GM12892 (cell line): Measurements from ENCODE around the gene XRCC1.

Experiments used
- POLR2A ChIP-seq: IDR thresholded peaks from 2 replicates; pipeline ENCODE4 v1.6.1; 2011; ENCODE audit warnings: low read depth, low read length, control low read depth
- POLR2AphosphoS5 ChIP-seq: IDR thresholded peaks from 2 replicates; pipeline ENCODE4 v1.6.1; 2011; ENCODE audit warnings: low read depth, low read length, control low read depth
- TAF1 ChIP-seq: IDR thresholded peaks from 2 replicates; pipeline ENCODE4 v1.6.1; 2011; ENCODE audit warnings: low read depth, mild to moderate bottlenecking, control low read depth, low read length, borderline replicate concordance

DNA sequence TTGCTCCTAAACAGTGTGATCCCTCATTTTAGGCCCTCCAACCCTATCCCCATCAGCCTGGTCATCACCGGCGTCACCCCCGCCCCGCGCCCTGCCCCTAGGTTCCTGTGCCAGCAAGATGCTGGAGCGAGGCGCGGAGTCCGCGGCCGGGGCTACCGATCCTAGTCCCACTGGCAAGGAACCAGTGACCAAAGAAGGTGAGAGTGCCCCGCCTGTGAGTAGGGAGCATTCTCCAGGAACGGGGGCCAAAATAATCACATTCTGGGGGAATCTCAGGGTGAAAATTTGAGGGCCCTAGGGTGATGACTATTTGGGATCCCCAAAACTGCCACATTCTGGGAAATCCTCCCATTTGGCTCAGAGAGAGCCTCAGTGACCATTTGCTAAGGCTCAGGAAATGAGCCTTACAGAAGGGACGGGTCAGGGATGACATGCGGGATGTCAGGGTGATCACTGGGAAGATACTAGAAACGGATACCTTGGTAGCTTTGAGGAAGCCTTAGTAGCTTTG, 41.0 kb downstream of the XRCC1 start:
- no peak for TF ChIP-seq POLR2A
- TF ChIP-seq TAF1, result no peak
- TF ChIP-seq POLR2AphosphoS5, result no peak
